Naive B cell (primary cell): Measurements from ENCODE around the gene SMIM36. TPM values are rescaled to one million over a fixed set of nuclear protein-coding genes. Genes with fewer than 3 reads are reported as not detected.
"Not testable (repeated sequence)": the region's sequence is repeated elsewhere in the genome, so short reads cannot be mapped to it uniquely, and the experiment has no call there.

Source experiments
- ATAC-seq, 2 donors: fragments of 150-1000 bp; cut with Tn5 transposase; 2 replicates each; pipeline ENCODE4 v1.10.0; 2021; ENCODE audit warnings: low read depth in 2 of 2, mild to moderate bottlenecking in 2 of 2, moderate library complexity in 2 of 2
- DNase-seq: peaks from one replicate; pipeline ENCODE4 v3.0.0; 2022
- H3K27ac Mint-ChIP-seq, 6 donors: one replicate each; pipeline ENCODE4 v1.8.0; 2020 to 2022; ENCODE audit warnings: mild to moderate bottlenecking in 6 of 6, mixed read lengths in 6 of 6, moderate library complexity in 5 of 6, inconsistent platforms in 2 of 6
- H3K27me3 Mint-ChIP-seq, 3 donors: one replicate each; pipeline ENCODE4 v1.8.0; 2021 to 2022; ENCODE audit warnings: mixed read lengths in 3 of 3, mild to moderate bottlenecking in 1 of 3
- H3K36me3 Mint-ChIP-seq, 2 donors: one replicate each; pipeline ENCODE4 v1.8.0; 2020 to 2022; ENCODE audit warnings: mixed read lengths in 2 of 2, inconsistent platforms in 1 of 2, mild to moderate bottlenecking in 1 of 2
- H3K4me1 Mint-ChIP-seq, 3 donors: one replicate each; pipeline ENCODE4 v1.8.0; 2020 to 2022; ENCODE audit warnings: mixed read lengths in 3 of 3, inconsistent platforms in 1 of 3, mild to moderate bottlenecking in 1 of 3, moderate library complexity in 1 of 3
- H3K4me3 Mint-ChIP-seq, 8 donors: one replicate each; pipeline ENCODE4 v1.8.0; 2020 to 2022; ENCODE audit warnings: mild to moderate bottlenecking in 8 of 8, mixed read lengths in 8 of 8, moderate library complexity in 8 of 8, inconsistent platforms in 2 of 8
- H3K9me3 Mint-ChIP-seq, 7 donors: one replicate each; pipeline ENCODE4 v1.8.0; 2020 to 2022; ENCODE audit warnings: mixed read lengths in 7 of 7, mild to moderate bottlenecking in 5 of 7, inconsistent platforms in 2 of 7, moderate library complexity in 1 of 7
- polyA plus RNA-seq, 6 donors: library from polyadenylated mRNA; unstranded; fragments of 300-500 nt; fragmentation: Illumina TruSeq; gene quantifications; one replicate each; pipeline ENCODE4 v1.2.3, GENCODE V29; 2021; ENCODE audit warnings: low read depth in 6 of 6

The SMIM36 gene
- polyA plus RNA-seq, 6 donors from 2014 or later, result not detected

- H3K27me3 Mint-ChIP-seq, result peaks cover 0 to 16% (median 4%) of the 10 kb centered on the region in 3 donors
- peaks cover 0 to 7% (median 0%) of the 10 kb centered on the region in 7 donors for H3K9me3 Mint-ChIP-seq
- no peak overlapping the region for H3K27ac Mint-ChIP-seq
- ATAC-seq, result no peak
- DNase-seq, result no peak
- no peak overlapping the region for H3K4me3 Mint-ChIP-seq
- H3K36me3 Mint-ChIP-seq, result no peaks in the 10 kb centered on the region
- no peaks in the 10 kb centered on the region for H3K4me1 Mint-ChIP-seq
These were observed 16.4 kb upstream of the SMIM36 start for GRCh38 chr17:55527540-55528118.

GRCh38 chr17:55524440-55525220 lies 13.4 kb upstream of the SMIM36 start:
- Mint-ChIP-seq H3K36me3 (no peaks in the 10 kb centered on the region), H3K27ac (no peak overlapping the region), H3K9me3 (peaks cover 0 to 7% (median 0%) of the 10 kb centered on the region in 7 donors), H3K4me1 (no peaks in the 10 kb centered on the region), H3K4me3 (no peak overlapping the region), H3K27me3 (peaks cover 10 to 28% (median 17%) of the 10 kb centered on the region in 3 donors)
- DNase-seq, result no peak
- no peak for ATAC-seq

GRCh38 chr17:55523032-55523431 lies 11.8 kb upstream of the SMIM36 start:
- H3K36me3 Mint-ChIP-seq, ATAC-seq, H3K4me1 Mint-ChIP-seq, H3K4me3 Mint-ChIP-seq, DNase-seq, H3K9me3 Mint-ChIP-seq: not testable (repeated sequence)
- H3K27ac Mint-ChIP-seq, result peak overlapping the region in 1 of 6 donors; percentile 15
- H3K27me3 Mint-ChIP-seq, result peaks cover 10 to 28% (median 17%) of the 10 kb centered on the region in 3 donors

GRCh38 chr17:55521186-55521585 lies 9.9 kb upstream of the SMIM36 start:
- ATAC-seq (no peak), DNase-seq (no peak)
- H3K27me3 Mint-ChIP-seq, result peaks cover 10 to 30% (median 17%) of the 10 kb centered on the region in 3 donors
- no peaks in the 10 kb centered on the region for H3K36me3 Mint-ChIP-seq
- no peaks in the 10 kb centered on the region for H3K4me1 Mint-ChIP-seq
- peak overlapping the region in 1 of 6 donors; percentile 50 for H3K27ac Mint-ChIP-seq
- H3K4me3 Mint-ChIP-seq, result no peak overlapping the region
- H3K9me3 Mint-ChIP-seq, result peaks cover 0 to 7% (median 0%) of the 10 kb centered on the region in 7 donors

- Mint-ChIP-seq H3K9me3 (peaks cover 0 to 7% (median 0%) of the 10 kb centered on the region in 7 donors), H3K36me3 (no peaks in the 10 kb centered on the region), H3K27ac (no peak overlapping the region), H3K4me3 (no peak overlapping the region), H3K27me3 (peaks cover 10 to 32% (median 17%) of the 10 kb centered on the region in 3 donors), H3K4me1 (no peaks in the 10 kb centered on the region)
- DNase-seq, result no peak
- no peak for ATAC-seq
These were observed 9.2 kb upstream of the SMIM36 start for GRCh38 chr17:55520402-55520801.

- ATAC-seq (no peak), DNase-seq (no peak)
- H3K4me1 Mint-ChIP-seq, result no peaks in the 10 kb centered on the region
- no peaks in the 10 kb centered on the region for H3K36me3 Mint-ChIP-seq
- no peak overlapping the region for H3K4me3 Mint-ChIP-seq
- H3K9me3 Mint-ChIP-seq, result no peaks in the 10 kb centered on the region
- peaks cover 10 to 30% (median 17%) of the 10 kb centered on the region in 3 donors for H3K27me3 Mint-ChIP-seq
- H3K27ac Mint-ChIP-seq, result no peak overlapping the region
These were observed 7.3 kb upstream of the SMIM36 start for GRCh38 chr17:55518510-55518909.

GRCh38 chr17:55513885-55514590 lies 2.8 kb upstream of the SMIM36 start:
- peak; percentile 64 for DNase-seq
- Mint-ChIP-seq H3K4me1 (no peaks in the 10 kb centered on the region), H3K4me3 (no peak overlapping the region), H3K9me3 (no peaks in the 10 kb centered on the region), H3K27ac (peak overlapping the region in 2 of 6 donors; percentile 49 to 51), H3K36me3 (no peaks in the 10 kb centered on the region), H3K27me3 (peaks cover 0 to 17% (median 0%) of the 10 kb centered on the region in 3 donors)
- peak; percentile 49 to 62 for ATAC-seq

GRCh38 chr17:55507669-55508068 lies 3.6 kb downstream of the SMIM36 start:
- not testable (repeated sequence) for ATAC-seq, H3K27ac Mint-ChIP-seq, H3K9me3 Mint-ChIP-seq, H3K27me3 Mint-ChIP-seq, H3K36me3 Mint-ChIP-seq, DNase-seq, H3K4me3 Mint-ChIP-seq, H3K4me1 Mint-ChIP-seq

GRCh38 chr17:55501626-55502025 lies 9.6 kb downstream of the SMIM36 start:
- H3K9me3 Mint-ChIP-seq, DNase-seq, H3K4me1 Mint-ChIP-seq, H3K27me3 Mint-ChIP-seq, H3K4me3 Mint-ChIP-seq, H3K36me3 Mint-ChIP-seq, ATAC-seq, H3K27ac Mint-ChIP-seq: not testable (repeated sequence)

- ATAC-seq, result no peak
- DNase-seq, result no peak
- Mint-ChIP-seq H3K4me1 (no peaks in the 10 kb centered on the region), H3K9me3 (peaks cover 0 to 2% (median 0%) of the 10 kb centered on the region in 7 donors), H3K27ac (peak overlapping the region in 1 of 6 donors; percentile 52), H3K27me3 (peaks cover 6 to 8% (median 6%) of the 10 kb centered on the region in 3 donors), H3K36me3 (no peaks in the 10 kb centered on the region), H3K4me3 (no peak overlapping the region)
These were observed 11.1 kb downstream of the SMIM36 start for GRCh38 chr17:55500103-55500502.

- H3K9me3 Mint-ChIP-seq, result no peaks in the 10 kb centered on the region
- H3K4me3 Mint-ChIP-seq, result no peak overlapping the region
- no peaks in the 10 kb centered on the region for H3K36me3 Mint-ChIP-seq
- H3K4me1 Mint-ChIP-seq, result no peaks in the 10 kb centered on the region
- peaks cover 17 to 30% (median 23%) of the 10 kb centered on the region in 3 donors for H3K27me3 Mint-ChIP-seq
- no peak overlapping the region for H3K27ac Mint-ChIP-seq
- DNase-seq (no peak), ATAC-seq (no peak)
These were observed 15.0 kb downstream of the SMIM36 start for GRCh38 chr17:55496094-55496881.

GRCh38 chr17:55495239-55495638 lies 16.0 kb downstream of the SMIM36 start:
- Mint-ChIP-seq H3K36me3 (no peaks in the 10 kb centered on the region), H3K9me3 (no peaks in the 10 kb centered on the region), H3K4me1 (no peaks in the 10 kb centered on the region), H3K4me3 (no peak overlapping the region), H3K27ac (no peak overlapping the region), H3K27me3 (peaks cover 23 to 35% (median 31%) of the 10 kb centered on the region in 3 donors)
- DNase-seq (no peak), ATAC-seq (no peak)

- H3K4me3 Mint-ChIP-seq, result no peak overlapping the region
- no peaks in the 10 kb centered on the region for H3K36me3 Mint-ChIP-seq
- no peaks in the 10 kb centered on the region for H3K9me3 Mint-ChIP-seq
- no peaks in the 10 kb centered on the region for H3K4me1 Mint-ChIP-seq
- no peak for DNase-seq
- no peak overlapping the region for H3K27ac Mint-ChIP-seq
- ATAC-seq, result no peak
- H3K27me3 Mint-ChIP-seq, result peaks cover 31 to 48% (median 43%) of the 10 kb centered on the region in 3 donors
These were observed 18.4 kb downstream of the SMIM36 start for GRCh38 chr17:55492781-55493341.
